Neutrophil (primary cell): Measurements from ENCODE around the gene SSC4D.
"Not testable (repeated sequence)": the region's sequence is repeated elsewhere in the genome, so short reads cannot be mapped to it uniquely, and the experiment has no call there.

ENCODE experiments used
- H3K27ac ChIP-seq: fragments of 200-600 bp; sonication (generic); 2 replicates; pipeline ENCODE4 v1.5.1; 2016; ENCODE audit warnings: mild to moderate bottlenecking, moderate library complexity
- H3K27me3 ChIP-seq: fragments of 200-600 bp; sonication (generic); 2 replicates; pipeline ENCODE4 v1.6.0; 2016; ENCODE audit warnings: mild to moderate bottlenecking
- H3K36me3 ChIP-seq: fragments of 200-600 bp; sonication (generic); 2 replicates; pipeline ENCODE4 v1.5.1; 2017
- H3K4me1 ChIP-seq, 2 experiments: fragments of 200-600 bp in 1 of 2; sonication (generic) in 1 of 2; 1 replicate in 1 of 2; 2 replicates in 1 of 2; pipeline versions ENCODE4 v1.5.1 to v1.6.1; 2013 to 2016; ENCODE audit warnings: low read depth in 1 of 2, low read length in 1 of 2, mild to moderate bottlenecking in 1 of 2, moderate library complexity in 1 of 2; ENCODE audit not compliant: control insufficient read depth in 1 of 2, insufficient read depth in 1 of 2
- H3K4me3 ChIP-seq, 2 experiments: fragments of 200-600 bp in 1 of 2; sonication (generic) in 1 of 2; 1 replicate in 1 of 2; 2 replicates in 1 of 2; pipeline ENCODE4 v1.5.1; 2013 to 2016; ENCODE audit warnings: low read depth in 1 of 2, low read length in 1 of 2, mild to moderate bottlenecking in 1 of 2, moderate library complexity in 1 of 2
- H3K9me3 ChIP-seq: fragments of 200-600 bp; sonication (generic); 2 replicates; pipeline ENCODE4 v1.5.1; 2016
- CTCF ChIP-seq: fragments of 200-600 bp; sonication (generic); IDR thresholded peaks from 2 replicates; pipeline ENCODE4 v1.5.1; 2016; ENCODE audit warnings: antibody characterized with exemption

SSC4D gene

GRCh38 chr7:76403780-76404494, 5.6 kb downstream of the SSC4D start:
- Histone ChIP-seq H3K9me3 (no peaks in the 10 kb centered on the region), H3K27me3 (no peaks in the 10 kb centered on the region), H3K27ac (peak overlapping the region; percentile 29), H3K4me1 (peaks cover 17% of the 10 kb centered on the region in 2 experiments), H3K4me3 (no peak overlapping the region), H3K36me3 (no peaks in the 10 kb centered on the region)
- no peak for TF ChIP-seq CTCF

GRCh38 chr7:76403097-76403496, 6.4 kb downstream of the SSC4D start:
- H3K36me3 ChIP-seq, H3K9me3 ChIP-seq, H3K27me3 ChIP-seq, H3K4me3 ChIP-seq: not testable (repeated sequence)
- Histone ChIP-seq H3K4me1 (peaks cover 17% of the 10 kb centered on the region in 2 experiments), H3K27ac (peak overlapping the region; percentile 45)

GRCh38 chr7:76400248-76400647, 9.2 kb downstream of the SSC4D start:
- Histone ChIP-seq H3K4me3 (no peak overlapping the region), H3K4me1 (peaks cover 29% of the 10 kb centered on the region in 2 experiments), H3K27ac (no peak overlapping the region), H3K36me3 (no peaks in the 10 kb centered on the region), H3K9me3 (no peaks in the 10 kb centered on the region), H3K27me3 (peaks cover 4% of the 10 kb centered on the region)
- no peak for TF ChIP-seq CTCF

GRCh38 chr7:76397409-76398183, 11.9 kb downstream of the SSC4D start:
- TF ChIP-seq CTCF: no peak
- Histone ChIP-seq H3K4me3 (peak overlapping the region; percentile 63 to 73), H3K9me3 (no peaks in the 10 kb centered on the region), H3K4me1 (peaks cover 28 to 33% of the 10 kb centered on the region in 2 experiments), H3K27me3 (peaks cover 4% of the 10 kb centered on the region), H3K27ac (no peak overlapping the region), H3K36me3 (no peaks in the 10 kb centered on the region)

- H3K4me3 ChIP-seq: peak overlapping the region; percentile 63 to 73
These were observed 12.6 kb downstream of the SSC4D start for GRCh38 chr7:76396864-76397263.

More at GRCh38 chr7:76396864-76397263, 12.6 kb downstream of the SSC4D start:
- peaks cover 4% of the 10 kb centered on the region for H3K27me3 ChIP-seq
- H3K9me3 ChIP-seq: no peaks in the 10 kb centered on the region
- no peaks in the 10 kb centered on the region for H3K36me3 ChIP-seq
- no peak for TF ChIP-seq CTCF
- H3K27ac ChIP-seq: no peak overlapping the region
- peaks cover 30 to 36% of the 10 kb centered on the region in 2 experiments for H3K4me1 ChIP-seq
